Measurements from ENCODE around the gene SMYD3. TPM values are rescaled to one million over a fixed set of nuclear protein-coding genes. Genes with fewer than 3 reads are reported as not detected.

The SMYD3 gene
- total and polyA plus RNA-seq, 10 of the 15 experiments (the other 5 are each of a cell fraction or from before 2014, with no cell fraction given), result 18.3 to 54.0 (median 24.8) TPM

DNA sequence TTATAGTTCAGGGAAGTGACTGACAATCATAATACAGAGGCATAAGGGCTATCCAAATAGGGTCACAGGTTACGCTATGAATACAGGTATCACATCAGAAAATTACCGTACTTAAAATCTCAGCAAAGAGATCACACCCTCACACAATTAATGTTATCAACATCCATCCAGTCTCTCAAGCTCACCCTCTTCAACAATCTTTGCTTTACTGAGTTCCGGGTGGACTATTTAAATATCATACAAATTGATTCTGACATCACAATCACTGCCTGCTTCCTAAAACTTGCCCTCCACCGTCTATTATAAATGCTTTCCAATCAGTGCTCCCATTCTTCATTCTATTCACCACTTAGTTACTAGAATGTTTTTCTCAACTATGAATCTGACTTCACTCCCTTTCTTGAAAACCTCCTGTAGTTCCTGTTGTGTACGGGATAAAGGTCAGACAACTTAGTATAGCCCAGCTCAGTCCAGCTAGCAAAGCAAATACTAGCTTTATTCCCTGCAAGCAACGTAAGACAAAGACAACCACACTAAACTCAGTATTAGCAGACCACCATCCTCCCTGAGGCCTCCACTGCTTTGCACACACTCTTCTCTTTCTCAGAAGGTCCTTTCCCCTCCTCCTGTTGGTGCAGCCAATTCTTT is 398.7 kb downstream of the SMYD3 start:
- H2AFZ ChIP-seq (ENCODE audit: control insufficient read depth, low read depth, low read length), result no peak overlapping the region
- no peaks in the 10 kb centered on the region; the same call in 1 of the 2 replicates for H3K4me1 ChIP-seq (ENCODE audit: control insufficient read depth, insufficient read depth, low read length)
- ChIA-PET SMC1A (ENCODE audit: uncharacterized antibody, unreplicated experiment) (interaction anchor here (0.9 to 1.6 kb wide), 3 partner anchors 13 to 15 kb away, joined by 3 read pairs; no protein-coding TSS in a partner anchor), RAD21 (ENCODE audit: unreplicated experiment) (no interaction called here), CTCF (no interaction called here), POLR2A (no interaction called here)
- ATAC-seq (no peak), FAIRE-seq (no peak), DNase-seq (ENCODE audit: low read depth, low spot score) (no peak)
- H3K4me3 ChIP-seq, result no peak overlapping the region
- 74% methylated on average over 6 of the region's 6 CpGs for WGBS (ENCODE audit: insufficient coverage, insufficient replicate concordance, low lambda C conversion rate, missing lambda C conversion rate)
- no peaks in the 10 kb centered on the region for H3K9me3 ChIP-seq (replicated peaks; ENCODE audit: control insufficient read depth, insufficient read depth, low read length)
- no TSS peak for BruUV-seq (replicated peaks)
- no peak overlapping the region for H3K4me2 ChIP-seq (ENCODE audit: control insufficient read depth, insufficient read depth)
- no peaks in the 10 kb centered on the region for H4K20me1 ChIP-seq (ENCODE audit: control insufficient read depth, insufficient read depth)
- no peak overlapping the region for H3K9ac ChIP-seq (ENCODE audit: control insufficient read depth, insufficient read depth, low read length)
- no peaks in the 10 kb centered on the region for H3K27me3 ChIP-seq (replicated peaks in 1 of 2; ENCODE audit: control insufficient read depth in 2 of 2, insufficient read depth in 2 of 2, low read length in 1 of 2)
- no peak overlapping the region for H3K27ac ChIP-seq (ENCODE audit: control insufficient read depth, insufficient read depth)
- in situ Hi-C loops (cut with MboI), result no loop called here
- TF ChIP-seq, protein P1, sequence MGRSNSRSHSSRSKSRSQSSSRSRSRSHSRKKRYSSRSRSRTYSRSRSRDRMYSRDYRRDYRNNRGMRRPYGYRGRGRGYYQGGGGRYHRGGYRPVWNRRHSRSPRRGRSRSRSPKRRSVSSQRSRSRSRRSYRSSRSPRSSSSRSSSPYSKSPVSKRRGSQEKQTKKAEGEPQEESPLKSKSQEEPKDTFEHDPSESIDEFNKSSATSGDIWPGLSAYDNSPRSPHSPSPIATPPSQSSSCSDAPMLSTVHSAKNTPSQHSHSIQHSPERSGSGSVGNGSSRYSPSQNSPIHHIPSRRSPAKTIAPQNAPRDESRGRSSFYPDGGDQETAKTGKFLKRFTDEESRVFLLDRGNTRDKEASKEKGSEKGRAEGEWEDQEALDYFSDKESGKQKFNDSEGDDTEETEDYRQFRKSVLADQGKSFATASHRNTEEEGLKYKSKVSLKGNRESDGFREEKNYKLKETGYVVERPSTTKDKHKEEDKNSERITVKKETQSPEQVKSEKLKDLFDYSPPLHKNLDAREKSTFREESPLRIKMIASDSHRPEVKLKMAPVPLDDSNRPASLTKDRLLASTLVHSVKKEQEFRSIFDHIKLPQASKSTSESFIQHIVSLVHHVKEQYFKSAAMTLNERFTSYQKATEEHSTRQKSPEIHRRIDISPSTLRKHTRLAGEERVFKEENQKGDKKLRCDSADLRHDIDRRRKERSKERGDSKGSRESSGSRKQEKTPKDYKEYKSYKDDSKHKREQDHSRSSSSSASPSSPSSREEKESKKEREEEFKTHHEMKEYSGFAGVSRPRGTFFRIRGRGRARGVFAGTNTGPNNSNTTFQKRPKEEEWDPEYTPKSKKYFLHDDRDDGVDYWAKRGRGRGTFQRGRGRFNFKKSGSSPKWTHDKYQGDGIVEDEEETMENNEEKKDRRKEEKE (IDR thresholded peaks at IDR 0.05), result no peak
- TF ChIP-seq RAD21 (IDR thresholded peaks at IDR 0.05; ENCODE audit: insufficient read depth, low read depth, low read length), result no peak
- H3K79me2 ChIP-seq (ENCODE audit: control insufficient read depth, insufficient read depth, low read length), result no peaks in the 10 kb centered on the region
- H3K36me3 ChIP-seq (ENCODE audit: control insufficient read depth in 2 of 2, insufficient read depth in 2 of 2, low read length in 1 of 2), result no peaks in the 10 kb centered on the region
- intact Hi-C loops (cut with micrococcal nuclease; ENCODE audit: unreplicated experiment), result no loop called here
